ENCODE measurements around the gene ZBTB20.

DNA sequence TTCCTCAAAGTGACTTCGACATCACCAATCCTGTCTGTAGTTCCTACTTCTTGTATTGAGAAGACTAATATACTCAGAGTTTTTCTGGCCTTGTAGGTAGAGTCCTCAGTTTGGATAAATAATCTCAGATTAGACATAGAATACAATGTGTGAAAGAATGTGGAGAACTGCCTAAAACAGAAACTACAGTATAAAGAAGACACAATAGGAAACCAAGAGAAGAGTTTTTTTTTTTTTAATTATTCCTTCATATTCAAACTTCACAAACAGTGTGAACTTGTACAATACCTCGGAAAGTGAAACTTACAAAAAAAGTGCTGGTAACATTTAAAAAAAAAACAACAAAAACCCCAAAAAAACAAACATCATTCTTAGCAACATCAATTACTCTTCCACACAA is 832.8 kb downstream of the ZBTB20 start:
- TF ChIP-seq ZNF274 (IDR thresholded peaks at IDR 0.05; ENCODE audit: insufficient read depth, insufficient read length): no peak
- TF ChIP-seq, protein P1, sequence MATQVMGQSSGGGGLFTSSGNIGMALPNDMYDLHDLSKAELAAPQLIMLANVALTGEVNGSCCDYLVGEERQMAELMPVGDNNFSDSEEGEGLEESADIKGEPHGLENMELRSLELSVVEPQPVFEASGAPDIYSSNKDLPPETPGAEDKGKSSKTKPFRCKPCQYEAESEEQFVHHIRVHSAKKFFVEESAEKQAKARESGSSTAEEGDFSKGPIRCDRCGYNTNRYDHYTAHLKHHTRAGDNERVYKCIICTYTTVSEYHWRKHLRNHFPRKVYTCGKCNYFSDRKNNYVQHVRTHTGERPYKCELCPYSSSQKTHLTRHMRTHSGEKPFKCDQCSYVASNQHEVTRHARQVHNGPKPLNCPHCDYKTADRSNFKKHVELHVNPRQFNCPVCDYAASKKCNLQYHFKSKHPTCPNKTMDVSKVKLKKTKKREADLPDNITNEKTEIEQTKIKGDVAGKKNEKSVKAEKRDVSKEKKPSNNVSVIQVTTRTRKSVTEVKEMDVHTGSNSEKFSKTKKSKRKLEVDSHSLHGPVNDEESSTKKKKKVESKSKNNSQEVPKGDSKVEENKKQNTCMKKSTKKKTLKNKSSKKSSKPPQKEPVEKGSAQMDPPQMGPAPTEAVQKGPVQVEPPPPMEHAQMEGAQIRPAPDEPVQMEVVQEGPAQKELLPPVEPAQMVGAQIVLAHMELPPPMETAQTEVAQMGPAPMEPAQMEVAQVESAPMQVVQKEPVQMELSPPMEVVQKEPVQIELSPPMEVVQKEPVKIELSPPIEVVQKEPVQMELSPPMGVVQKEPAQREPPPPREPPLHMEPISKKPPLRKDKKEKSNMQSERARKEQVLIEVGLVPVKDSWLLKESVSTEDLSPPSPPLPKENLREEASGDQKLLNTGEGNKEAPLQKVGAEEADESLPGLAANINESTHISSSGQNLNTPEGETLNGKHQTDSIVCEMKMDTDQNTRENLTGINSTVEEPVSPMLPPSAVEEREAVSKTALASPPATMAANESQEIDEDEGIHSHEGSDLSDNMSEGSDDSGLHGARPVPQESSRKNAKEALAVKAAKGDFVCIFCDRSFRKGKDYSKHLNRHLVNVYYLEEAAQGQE (IDR thresholded peaks at IDR 0.05; ENCODE audit: low read depth, low read length): no peak
- TF ChIP-seq JUNB (IDR thresholded peaks at IDR 0.05): no peak
- TF ChIP-seq SRF (IDR thresholded peaks at IDR 0.05; ENCODE audit: low read depth in 2 of 2, low read length in 2 of 2): no peak
- TF ChIP-seq, protein P2, sequence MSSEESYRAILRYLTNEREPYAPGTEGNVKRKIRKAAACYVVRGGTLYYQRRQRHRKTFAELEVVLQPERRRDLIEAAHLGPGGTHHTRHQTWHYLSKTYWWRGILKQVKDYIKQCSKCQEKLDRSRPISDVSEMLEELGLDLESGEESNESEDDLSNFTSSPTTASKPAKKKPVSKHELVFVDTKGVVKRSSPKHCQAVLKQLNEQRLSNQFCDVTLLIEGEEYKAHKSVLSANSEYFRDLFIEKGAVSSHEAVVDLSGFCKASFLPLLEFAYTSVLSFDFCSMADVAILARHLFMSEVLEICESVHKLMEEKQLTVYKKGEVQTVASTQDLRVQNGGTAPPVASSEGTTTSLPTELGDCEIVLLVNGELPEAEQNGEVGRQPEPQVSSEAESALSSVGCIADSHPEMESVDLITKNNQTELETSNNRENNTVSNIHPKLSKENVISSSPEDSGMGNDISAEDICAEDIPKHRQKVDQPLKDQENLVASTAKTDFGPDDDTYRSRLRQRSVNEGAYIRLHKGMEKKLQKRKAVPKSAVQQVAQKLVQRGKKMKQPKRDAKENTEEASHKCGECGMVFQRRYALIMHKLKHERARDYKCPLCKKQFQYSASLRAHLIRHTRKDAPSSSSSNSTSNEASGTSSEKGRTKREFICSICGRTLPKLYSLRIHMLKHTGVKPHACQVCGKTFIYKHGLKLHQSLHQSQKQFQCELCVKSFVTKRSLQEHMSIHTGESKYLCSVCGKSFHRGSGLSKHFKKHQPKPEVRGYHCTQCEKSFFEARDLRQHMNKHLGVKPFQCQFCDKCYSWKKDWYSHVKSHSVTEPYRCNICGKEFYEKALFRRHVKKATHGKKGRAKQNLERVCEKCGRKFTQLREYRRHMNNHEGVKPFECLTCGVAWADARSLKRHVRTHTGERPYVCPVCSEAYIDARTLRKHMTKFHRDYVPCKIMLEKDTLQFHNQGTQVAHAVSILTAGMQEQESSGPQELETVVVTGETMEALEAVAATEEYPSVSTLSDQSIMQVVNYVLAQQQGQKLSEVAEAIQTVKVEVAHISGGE (CRISPR knock-in tag; IDR thresholded peaks at IDR 0.05): no peak
- TF ChIP-seq POLR2AphosphoS5 (IDR thresholded peaks at IDR 0.05; ENCODE audit: low read length): no peak
- TF ChIP-seq RCOR1 (conservative IDR thresholded peaks at IDR 0.05; ENCODE audit: low read depth, low read length): no peak
- TF ChIP-seq HDGF (IDR thresholded peaks at IDR 0.05): no peak
- TF ChIP-seq, protein P3, sequence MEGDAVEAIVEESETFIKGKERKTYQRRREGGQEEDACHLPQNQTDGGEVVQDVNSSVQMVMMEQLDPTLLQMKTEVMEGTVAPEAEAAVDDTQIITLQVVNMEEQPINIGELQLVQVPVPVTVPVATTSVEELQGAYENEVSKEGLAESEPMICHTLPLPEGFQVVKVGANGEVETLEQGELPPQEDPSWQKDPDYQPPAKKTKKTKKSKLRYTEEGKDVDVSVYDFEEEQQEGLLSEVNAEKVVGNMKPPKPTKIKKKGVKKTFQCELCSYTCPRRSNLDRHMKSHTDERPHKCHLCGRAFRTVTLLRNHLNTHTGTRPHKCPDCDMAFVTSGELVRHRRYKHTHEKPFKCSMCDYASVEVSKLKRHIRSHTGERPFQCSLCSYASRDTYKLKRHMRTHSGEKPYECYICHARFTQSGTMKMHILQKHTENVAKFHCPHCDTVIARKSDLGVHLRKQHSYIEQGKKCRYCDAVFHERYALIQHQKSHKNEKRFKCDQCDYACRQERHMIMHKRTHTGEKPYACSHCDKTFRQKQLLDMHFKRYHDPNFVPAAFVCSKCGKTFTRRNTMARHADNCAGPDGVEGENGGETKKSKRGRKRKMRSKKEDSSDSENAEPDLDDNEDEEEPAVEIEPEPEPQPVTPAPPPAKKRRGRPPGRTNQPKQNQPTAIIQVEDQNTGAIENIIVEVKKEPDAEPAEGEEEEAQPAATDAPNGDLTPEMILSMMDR (IDR thresholded peaks at IDR 0.05 in 2 of 3, conservative IDR thresholded peaks at IDR 0.05 in 1 of 3; ENCODE audit: control insufficient read depth in 2 of 3, extremely low read depth in 1 of 3, insufficient read depth in 1 of 3, low read depth in 3 of 3, low read length in 3 of 3): no peak
- TF ChIP-seq, protein P4, sequence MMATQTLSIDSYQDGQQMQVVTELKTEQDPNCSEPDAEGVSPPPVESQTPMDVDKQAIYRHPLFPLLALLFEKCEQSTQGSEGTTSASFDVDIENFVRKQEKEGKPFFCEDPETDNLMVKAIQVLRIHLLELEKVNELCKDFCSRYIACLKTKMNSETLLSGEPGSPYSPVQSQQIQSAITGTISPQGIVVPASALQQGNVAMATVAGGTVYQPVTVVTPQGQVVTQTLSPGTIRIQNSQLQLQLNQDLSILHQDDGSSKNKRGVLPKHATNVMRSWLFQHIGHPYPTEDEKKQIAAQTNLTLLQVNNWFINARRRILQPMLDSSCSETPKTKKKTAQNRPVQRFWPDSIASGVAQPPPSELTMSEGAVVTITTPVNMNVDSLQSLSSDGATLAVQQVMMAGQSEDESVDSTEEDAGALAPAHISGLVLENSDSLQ (IDR thresholded peaks at IDR 0.05): no peak
- no peak for TF ChIP-seq POLR2AphosphoS2 (IDR thresholded peaks at IDR 0.05; ENCODE audit: low read depth, low read length)
